Inflammatory macrophage treated with lipopolysaccharide for 4 hours (primary cell): ENCODE results near the gene SNX21.
"Not testable (repeated sequence)": the region's sequence is repeated elsewhere in the genome, so short reads cannot be mapped to it uniquely, and the experiment has no call there.

Experiments
- DNase-seq: peaks from one replicate; pipeline ENCODE4 v3.0.0-alpha.2; 2020

Gene SNX21

GRCh38 chr20:45833030-45833882 lies at the start of gene SNX21:
Gene SNX21, plus strand, starts transcription at chr20:45833799. Its CDS starts 121 bp downstream, at chr20:45833920.
- DNase-seq, result peak; percentile 94

- DNase-seq, result peak; percentile 66
Observed at GRCh38 chr20:45788351-45788750, 45.2 kb upstream of the SNX21 start.

- DNase-seq, result peak; percentile 81
Observed at GRCh38 chr20:45792317-45793118, 41.1 kb upstream of the SNX21 start.

- DNase-seq, result no peak
Observed at GRCh38 chr20:45796337-45797065, 37.1 kb upstream of the SNX21 start.

- DNase-seq, result not testable (repeated sequence)
Observed at GRCh38 chr20:45797510-45797909, 36.1 kb upstream of the SNX21 start.

- DNase-seq, result not testable (repeated sequence)
Observed at GRCh38 chr20:45797955-45798354, 35.6 kb upstream of the SNX21 start.

- peak; percentile 59 for DNase-seq
Observed at GRCh38 chr20:45798935-45799642, 34.5 kb upstream of the SNX21 start.

- no peak for DNase-seq
Observed at GRCh38 chr20:45801851-45802250, 31.7 kb upstream of the SNX21 start.

GRCh38 chr20:45810191-45810970 lies 23.2 kb upstream of the SNX21 start:
- no peak for DNase-seq

GRCh38 chr20:45812157-45813005 lies 21.2 kb upstream of the SNX21 start, which contains the start of gene UBE2C:
Gene UBE2C, plus strand, starts transcription at chr20:45812644. Its CDS starts 52 bp downstream, at chr20:45812696.
- peak; percentile 98 for DNase-seq

GRCh38 chr20:45813006-45813340 lies 20.6 kb upstream of the SNX21 start:
- DNase-seq, result no peak

GRCh38 chr20:45813489-45813888 lies 20.1 kb upstream of the SNX21 start:
- no peak for DNase-seq

GRCh38 chr20:45814314-45814713 lies 19.3 kb upstream of the SNX21 start:
- DNase-seq, result no peak

- no peak for DNase-seq
Observed at GRCh38 chr20:45816951-45817350, 16.6 kb upstream of the SNX21 start.

GRCh38 chr20:45817376-45818194 lies 16.0 kb upstream of the SNX21 start:
- DNase-seq, result no peak

GRCh38 chr20:45818239-45818638 lies 15.4 kb upstream of the SNX21 start:
- no peak for DNase-seq

- no peak for DNase-seq
Observed at GRCh38 chr20:45819466-45819865, 14.1 kb upstream of the SNX21 start.

- no peak for DNase-seq
Observed at GRCh38 chr20:45821947-45822346, 11.7 kb upstream of the SNX21 start.

- DNase-seq, result no peak
Observed at GRCh38 chr20:45822857-45823256, 10.7 kb upstream of the SNX21 start.
